ENCODE measurements around the gene POLR2E. TPM values are rescaled to one million over a fixed set of nuclear protein-coding genes. Genes with fewer than 3 reads are reported as not detected.
"Not testable (repeated sequence)": the region's sequence is repeated elsewhere in the genome, so short reads cannot be mapped to it uniquely, and the experiment has no call there.

The POLR2E gene
- 143 TPM for total RNA-seq

DNA sequence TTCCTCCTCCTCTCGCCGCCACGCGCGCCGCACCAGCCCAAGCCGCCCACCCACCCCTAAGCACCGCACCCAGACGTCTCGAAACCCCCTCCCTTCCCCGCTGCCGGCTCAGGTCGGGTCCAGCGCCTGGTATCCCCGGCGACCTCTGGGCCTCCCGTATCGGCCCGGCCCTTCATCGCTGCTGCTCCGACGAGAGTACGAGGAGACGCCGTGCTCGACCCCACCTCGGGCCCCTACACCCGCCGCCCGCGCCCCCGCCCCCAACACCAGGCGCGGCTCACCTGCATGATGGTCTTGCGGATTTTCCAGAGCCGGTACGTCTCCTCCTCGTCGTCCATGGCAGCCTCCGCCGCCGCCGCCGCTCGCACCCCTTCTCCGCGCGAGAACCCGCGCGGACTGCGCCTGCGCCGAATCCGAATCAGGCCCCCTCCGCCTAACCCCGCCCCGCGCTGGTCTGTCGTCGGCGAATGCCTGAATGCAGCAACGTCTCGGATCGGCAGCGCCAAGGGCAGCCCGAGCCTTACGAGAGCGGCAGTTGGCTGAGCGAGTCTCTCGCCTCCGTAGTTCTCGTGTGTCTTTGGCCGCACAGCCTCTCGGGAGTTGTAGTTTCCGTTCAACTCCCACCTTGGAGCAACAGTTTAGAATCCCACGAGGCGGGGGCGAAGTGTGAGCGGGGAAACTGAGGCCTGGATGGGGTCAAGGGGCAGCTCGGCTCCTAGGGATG, at the start of gene POLR2E:
Gene POLR2E (minus strand): TSS at position 398 of the 724 bp plus-strand sequence. CDS start 60 bp downstream, at position 338.
- ATAC-seq (peak; percentile 73), DNase-seq (ENCODE audit: low spot score) (peak; percentile 98)

DNA sequence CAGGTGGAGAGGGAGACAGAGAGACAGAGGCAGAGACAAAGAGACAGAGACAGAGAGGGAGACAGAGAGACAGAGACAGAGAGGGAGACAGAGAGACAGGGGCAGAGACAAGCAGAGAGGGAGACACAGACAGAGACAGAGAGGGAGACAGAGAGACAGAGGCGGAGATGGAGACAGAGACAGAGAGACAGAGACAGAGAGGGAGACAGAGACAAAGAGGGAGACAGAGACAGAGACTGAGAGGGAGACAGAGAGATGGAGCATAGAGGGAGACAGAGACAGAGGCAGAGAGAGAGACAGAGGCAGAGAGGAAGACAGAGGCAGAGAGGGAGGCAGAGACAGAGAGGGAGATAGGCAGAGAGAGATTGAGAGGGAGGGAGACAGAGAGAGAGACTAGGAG, 49.6 kb upstream of the POLR2E start:
- no peak for DNase-seq (ENCODE audit: low spot score)
- ATAC-seq, result no peak

DNA sequence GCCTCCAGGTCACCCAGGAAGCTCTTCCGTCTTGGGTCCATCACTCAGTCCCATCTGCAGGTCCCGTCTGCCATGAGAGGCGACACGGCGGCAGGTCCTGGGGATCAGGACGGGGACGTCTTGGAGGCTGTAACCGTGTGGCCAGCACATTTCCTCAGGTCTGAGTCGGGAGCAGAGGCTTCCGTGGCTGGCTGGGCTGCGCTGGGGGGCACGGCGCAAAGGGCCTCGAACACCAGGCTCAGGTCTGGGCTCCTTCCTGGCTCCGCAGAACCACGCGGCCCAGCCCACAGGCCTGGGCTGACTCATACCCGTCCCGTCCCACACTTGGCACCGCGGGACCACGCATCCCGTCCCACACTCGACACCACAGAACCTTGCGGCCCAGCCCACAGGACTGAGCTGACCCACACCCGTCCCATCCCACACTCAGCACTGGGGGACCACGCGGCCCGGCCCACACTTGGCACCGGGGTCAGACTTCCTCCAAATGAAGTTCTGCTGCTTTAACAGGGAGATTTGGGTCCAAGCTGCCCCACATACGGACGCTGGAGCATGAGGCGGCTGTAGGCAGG, 48.7 kb upstream of the POLR2E start:
- ATAC-seq (no peak), DNase-seq (ENCODE audit: low spot score) (no peak)

DNA sequence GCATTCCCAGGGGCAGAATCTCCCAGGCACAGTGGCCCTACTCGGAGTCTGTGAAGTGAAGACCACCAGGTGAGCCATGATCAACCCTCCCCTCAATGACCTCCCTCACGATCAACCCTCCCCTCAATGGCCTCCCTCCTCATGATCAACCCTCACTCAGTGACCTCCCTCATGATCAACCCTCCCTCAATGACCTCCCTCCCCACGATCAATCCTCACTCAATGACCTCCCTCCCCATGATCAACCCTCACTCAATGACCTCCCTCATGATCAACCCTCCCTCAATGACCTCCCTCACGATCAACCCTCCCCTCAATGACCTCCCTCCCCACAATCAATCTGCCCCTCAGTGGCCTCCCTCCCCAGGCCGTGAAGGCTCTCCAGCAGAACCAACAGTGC, 46.8 kb upstream of the POLR2E start:
- peak; percentile 39 for ATAC-seq
- no peak for DNase-seq (ENCODE audit: low spot score)

DNA sequence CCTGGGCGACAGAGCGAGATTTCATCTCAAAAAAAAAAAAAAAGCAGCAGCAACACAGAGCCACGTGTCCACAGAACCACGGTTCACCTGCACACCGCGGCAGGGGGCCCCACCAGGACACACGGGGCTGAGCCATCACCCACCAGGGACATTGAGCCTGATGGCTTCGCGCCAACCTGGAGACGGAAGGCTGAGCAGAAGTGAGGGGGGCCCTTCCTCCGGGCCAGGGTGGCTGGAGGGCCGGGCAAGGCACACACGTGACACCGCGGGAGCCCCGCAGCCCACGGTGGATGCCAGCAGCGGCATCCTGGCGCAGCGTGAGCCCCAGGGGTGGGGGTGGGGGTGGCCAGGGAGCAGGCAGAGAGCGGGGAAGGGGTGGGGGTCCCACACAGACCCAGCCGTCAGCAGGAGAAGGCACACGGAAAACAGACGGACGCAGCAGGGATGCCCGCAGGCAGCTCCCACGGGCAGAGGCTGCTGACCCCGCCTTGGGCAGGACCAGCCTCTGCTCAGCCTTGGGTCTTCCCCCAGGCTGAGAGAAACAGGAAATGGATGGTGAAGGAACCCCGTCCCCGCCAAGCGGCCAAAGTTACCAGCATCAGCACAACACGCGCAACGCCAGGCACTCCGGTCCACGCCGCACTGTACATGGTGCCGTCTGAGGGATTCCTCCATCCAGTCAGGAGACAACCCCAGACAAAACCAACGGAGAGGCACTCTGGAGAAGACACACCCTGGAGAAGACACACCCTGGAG, 45.3 kb upstream of the POLR2E start:
- ATAC-seq (no peak), DNase-seq (ENCODE audit: low spot score) (no peak)

DNA sequence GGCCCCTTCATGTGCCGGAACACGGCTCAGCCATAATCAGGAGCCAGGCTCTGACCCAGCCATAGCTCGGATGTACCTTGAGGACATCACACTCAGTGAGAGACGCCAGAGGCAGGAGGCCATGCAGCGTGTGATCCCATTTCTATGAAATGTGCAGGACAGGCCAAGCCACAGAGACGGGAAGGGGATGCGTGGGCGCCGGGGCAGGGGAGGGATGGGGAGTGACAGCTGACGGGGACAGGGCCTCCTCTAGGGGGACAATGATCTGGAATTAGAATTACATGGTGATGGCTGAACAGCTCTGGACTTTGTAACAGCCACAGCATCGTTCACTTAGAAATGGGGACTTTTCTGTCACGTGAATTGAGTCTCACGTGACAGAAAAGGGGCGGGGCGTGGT, 44.0 kb upstream of the POLR2E start:
- ATAC-seq (no peak), DNase-seq (ENCODE audit: low spot score) (no peak)

DNA sequence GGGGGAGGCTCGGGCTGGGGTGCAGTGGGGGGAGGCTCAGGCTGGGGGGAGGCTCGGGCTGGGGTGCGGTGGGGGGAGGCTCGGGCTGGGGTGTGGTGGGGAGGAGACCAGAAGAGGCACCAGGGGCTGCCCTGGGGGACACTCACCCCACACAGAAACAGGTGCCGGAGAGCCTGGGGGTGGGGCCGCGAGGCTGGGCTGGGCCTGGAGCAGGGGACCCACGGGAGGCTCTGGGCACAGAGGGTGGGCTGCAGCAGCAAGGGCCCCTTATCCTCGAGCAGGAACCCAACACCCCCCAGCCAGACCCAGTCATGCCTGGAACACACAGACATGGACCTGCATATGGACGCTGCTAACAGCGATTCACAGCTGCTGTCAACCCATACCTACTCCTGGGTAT, 42.9 kb upstream of the POLR2E start:
- ATAC-seq (no peak), DNase-seq (ENCODE audit: low spot score) (no peak)

DNA sequence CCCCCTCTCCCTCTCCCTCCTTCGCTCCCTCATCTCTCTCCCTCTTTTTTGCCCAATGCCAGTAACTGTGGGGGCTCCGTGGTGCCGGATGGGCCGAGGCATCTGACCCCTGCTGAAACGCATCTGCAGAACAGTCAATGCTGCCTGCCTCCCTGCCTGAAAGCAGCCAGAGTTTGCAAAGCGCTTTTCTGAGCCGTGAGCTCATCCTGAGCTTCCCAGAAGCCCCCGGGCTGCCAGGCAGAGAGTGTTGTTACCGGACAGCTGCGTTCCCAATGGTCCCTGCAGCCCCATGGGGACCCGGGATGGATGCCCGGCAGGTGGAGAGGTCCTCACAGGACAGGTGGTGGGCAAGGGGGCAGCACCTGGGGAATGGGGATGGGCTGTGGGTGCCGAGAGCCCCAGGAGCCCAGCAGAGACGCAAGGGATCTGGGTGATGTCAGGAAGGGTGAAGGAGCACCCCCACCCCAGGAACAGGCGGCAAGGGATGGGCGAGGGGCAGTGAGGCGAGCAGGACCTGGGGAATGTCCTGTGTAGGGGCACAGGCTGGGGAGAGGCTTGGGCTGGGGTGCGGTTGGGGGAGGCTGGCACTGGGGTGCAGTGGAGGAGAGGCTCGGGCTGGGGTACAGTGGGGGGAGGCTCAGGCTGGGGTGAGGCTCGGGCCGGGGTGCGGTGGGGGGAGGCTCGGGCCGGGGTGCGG, 41.6 kb upstream of the POLR2E start:
- DNase-seq (ENCODE audit: low spot score) (no peak), ATAC-seq (no peak)

DNA sequence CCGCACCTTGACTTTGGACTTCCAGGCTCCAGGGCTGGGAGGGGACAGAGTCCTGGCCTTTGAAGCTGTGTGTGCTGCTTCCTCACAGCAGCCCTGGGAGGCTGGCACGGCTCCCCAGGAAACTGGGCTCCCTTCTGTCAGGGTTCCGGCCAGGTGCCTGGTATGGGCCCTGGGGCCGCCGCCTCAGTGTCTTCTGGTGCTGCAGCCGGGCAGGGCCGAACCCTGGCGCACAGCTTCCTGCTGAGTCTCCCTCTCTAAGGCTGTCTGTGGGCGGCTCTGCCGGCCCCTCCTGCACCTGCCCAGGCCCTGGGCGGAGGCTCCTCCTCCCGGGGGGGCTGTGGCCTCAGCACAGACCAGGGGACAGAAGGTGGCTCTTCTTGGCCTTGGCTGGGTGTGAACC, 41.0 kb upstream of the POLR2E start:
- ATAC-seq (no peak), DNase-seq (ENCODE audit: low spot score) (no peak)

DNA sequence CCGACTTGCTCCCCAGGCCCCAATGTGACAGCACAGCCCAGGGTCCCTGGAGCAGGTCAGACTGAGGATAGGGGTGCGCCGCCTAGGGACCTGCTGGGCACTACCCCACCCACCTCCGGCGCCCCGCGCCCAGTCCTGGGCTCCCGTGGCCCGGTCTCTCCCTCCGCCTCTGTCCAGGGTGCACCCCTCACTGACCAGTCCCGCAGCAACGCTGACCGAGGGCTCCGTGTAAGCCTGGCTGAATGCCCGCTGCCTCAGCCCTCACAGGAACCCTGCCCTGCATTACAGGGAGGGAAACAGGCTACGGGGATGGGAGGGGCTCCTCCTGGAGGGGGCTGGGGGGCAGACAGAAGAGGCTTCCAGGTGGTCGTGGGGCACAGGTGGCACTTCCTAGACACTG, 40.3 kb upstream of the POLR2E start:
- ATAC-seq, result no peak
- DNase-seq (ENCODE audit: low spot score), result no peak

DNA sequence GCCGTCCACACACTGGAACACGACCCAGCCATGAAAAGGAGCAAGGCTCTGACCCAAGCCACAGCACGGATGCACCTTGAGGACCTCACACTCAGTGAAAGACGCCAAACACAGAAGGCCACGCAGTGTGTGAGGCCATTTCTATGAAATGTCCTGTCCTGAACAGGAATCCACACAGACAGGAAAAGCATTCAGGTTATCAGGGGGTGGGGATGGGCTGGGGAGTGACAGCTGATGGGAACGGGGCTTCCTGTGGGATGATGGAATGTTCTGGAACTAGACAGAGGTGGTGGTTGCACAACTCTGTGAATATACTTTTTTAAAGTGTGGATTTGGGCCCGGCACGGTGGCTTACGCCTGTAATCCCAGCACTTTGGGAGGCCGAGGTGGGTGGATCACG, 39.3 kb upstream of the POLR2E start:
- ATAC-seq (no peak), DNase-seq (ENCODE audit: low spot score) (no peak)

DNA sequence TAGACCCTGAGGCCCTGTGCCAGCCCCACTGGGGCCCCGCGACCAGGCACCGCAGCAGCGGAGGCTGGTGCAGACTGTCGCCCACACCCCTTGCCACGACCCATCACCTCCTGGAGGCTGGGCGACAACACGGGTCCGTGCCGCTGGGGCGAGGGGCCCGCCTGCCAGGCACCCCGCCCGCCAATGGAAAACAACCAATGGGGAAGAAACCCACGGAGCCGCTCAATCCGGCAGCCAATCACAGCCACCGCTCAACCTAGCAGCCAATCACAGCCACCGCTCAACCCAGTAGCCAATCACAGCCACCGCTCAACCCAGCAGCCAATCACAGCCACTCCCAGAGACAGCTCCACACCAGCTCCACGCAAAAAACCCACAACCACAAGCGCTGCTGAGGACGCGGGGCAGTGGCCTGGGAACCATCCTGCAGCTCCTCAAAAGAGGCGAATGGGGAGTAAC, 38.3 kb upstream of the POLR2E start:
- DNase-seq (ENCODE audit: low spot score), result no peak
- no peak for ATAC-seq

DNA sequence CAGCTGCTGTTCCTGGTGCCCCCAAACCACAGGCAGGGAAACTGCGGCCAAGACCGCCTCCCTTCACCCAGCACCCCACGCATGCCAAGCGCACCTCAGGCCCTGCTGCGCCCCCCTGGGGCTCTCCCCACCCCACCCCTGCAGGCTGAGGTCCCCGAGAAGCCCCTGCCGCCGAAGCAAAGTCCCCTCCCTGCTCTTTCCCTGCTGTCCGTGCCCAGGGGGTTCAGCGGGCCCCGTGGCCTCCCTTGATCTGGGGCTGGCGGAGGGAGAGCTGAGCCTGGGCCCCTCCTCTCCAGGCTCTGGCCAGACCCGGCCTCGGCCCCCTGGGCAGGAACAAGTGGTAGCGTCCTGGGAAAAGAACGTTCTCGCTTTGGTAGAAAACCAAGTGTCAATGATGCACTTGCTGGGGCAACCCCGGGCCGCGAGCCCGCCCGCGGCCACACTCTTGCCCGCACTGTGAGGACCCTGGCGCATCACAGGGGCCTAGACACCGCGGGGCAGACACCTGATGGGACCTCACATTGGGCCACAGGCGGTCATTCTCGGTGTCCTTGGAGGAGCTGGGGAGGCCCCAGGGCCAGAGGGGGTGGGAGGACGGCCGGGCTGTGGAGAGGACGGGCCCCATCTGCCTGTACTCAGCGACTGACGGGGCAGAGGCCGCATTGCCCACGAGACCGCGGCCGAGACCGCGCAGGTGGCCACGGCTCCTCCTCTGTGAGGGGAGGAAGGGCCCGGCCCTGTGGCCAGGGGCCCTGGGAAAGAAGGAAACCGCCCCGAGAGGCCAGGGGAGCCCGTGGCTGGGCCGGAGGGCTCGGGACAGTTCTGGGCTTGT, 37.6 kb upstream of the POLR2E start:
- DNase-seq (ENCODE audit: low spot score) (no peak), ATAC-seq (peak; percentile 2)

DNA sequence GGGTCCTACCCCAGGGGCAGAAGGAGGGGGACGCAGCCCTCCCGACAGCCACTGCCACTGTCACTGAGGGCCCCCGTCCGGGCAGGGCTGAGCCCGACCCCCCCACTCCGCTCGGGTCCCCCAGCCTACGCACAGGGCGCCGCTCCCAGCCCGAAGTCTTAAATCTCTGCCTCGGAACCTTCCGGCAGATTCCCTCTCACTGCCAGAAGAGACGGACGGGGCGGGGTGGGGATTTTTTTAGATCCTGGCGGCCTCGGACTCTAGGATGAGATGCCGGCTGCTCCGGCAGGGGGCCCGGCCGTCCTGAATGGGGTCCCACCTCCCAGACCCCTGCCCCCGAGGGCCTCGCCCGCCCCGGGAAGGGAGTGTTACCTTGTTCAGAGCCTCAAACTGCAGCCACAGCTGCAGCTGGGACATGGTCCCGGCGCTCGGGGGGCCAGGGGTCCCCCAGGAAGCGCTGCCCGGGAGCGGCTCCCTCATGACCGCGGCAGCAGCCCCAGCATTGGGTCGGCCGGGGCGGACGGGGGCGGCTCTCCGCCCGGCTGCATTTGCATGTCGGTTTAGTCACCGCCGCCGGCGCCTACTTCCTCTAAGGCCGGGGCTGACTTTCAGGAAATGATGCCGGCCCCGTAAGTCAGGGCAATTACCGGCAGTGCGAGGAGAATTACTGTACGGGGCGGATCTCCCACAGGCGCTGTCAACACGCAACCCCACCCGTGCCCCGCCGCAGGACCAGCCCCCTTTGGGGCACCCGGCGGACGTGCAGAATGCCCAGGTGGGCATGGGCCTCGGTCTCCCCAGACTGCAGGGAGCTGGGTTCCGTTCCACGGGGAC, 36.8 kb upstream of the POLR2E start:
- DNase-seq (ENCODE audit: low spot score) (no peak), ATAC-seq (peak; percentile 53)

DNA sequence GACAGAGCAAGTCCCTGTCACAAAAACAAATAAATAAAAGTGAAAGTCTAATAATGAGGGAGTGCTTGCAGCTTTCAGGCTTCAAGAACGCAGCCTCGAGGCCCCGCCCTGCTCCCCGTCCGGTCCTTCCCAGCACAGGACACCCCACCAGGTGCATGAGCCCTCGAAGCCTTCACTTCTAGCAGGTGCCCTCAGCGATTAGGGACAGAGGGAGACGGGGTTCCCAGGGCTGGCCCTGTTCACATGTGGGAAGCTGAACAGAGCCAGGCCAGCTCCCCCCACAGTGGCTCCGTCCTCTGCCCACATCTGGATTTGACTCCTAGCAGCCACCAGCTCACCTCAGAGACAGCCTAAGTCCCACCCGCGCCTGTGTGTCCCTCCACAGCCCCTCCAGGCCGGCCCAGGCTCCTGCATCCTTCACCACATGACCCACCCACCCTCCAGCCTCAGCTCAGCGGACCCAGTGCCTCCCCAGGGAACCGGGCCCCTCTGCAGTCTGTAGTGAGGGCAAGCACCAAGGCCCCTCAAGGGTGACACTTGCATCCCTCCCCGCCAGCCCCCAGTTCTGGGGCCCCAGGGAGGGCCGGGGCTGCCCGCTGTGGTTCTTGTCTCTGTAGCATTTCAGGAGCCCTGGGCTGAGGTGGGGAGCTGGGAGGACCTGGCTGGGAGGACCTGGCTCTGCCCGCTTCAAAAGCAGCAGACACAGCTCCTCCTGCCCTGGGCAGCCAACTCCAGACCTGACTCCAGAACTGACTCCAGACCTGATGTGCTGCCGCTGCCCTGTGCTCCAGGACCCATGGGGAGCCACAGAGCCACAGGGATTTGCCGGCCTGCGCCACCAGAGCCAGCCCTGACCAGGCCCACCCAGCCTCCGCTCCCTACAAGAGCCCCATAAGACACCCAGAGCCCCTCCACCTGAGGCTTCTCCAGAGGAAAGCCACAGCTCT, 35.9 kb upstream of the POLR2E start:
- no peak for DNase-seq (ENCODE audit: low spot score)
- ATAC-seq, result no peak

DNA sequence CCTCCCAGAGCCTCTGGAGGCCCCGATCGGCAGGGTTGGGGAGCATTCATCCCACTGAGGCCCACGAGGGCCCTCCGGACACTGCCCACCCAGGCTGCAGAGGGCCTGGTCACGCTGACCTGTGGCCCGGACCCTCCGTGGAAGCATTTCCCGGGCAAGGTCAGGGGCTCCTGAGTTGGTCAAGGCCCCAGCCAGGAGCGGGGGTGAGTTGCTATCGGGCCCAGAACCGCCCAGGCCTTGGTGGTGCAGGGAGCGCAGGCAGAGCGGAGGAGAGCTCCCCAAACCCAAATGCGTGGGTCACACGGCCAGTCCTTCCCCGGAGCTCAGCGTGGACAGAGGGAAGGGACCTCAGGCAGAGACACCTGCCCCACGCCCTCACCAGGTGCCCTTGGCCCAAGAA, 34.4 kb upstream of the POLR2E start:
- DNase-seq (ENCODE audit: low spot score) (no peak), ATAC-seq (no peak)

DNA sequence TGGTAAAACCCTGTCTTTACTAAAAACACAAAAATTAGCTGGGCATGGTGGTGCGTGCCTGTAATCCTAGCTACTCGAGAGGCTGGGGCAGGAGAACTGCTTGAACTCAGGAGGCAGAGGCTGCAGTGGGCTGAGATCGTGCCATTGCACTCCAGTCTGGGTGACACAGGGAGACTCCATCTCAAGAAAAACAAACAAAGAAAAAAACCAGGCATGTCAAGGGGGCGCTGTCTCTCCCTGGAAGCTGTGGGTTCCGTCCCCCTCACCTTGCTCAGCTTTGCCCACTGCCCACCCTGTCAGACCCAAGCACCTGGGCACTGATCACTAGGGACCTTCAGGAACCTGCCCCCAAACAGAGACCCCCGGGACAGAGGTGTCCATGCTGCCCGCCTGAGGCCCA, 33.9 kb upstream of the POLR2E start:
- ATAC-seq; DNase-seq (ENCODE audit: low spot score): not testable (repeated sequence)

DNA sequence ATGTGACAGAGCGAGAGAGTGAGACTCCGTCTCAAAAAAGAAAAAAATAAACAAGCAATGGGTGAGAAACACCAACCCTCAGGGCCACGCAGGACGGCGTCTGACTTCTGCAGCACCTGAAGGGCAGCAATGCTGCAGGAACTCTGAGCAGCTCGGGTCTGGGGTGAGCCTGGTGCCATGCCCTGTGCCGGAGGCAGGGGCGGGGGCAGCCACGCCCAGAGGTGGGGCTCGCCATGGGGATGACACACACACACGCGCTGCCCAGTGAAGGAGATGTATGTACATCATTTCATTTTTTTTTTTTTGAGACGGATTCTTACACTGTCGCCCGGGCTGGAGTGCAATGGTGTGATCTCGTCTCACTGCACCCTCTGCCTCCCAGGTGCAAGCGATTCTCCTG, 32.9 kb upstream of the POLR2E start:
- DNase-seq (ENCODE audit: low spot score), result no peak
- no peak for ATAC-seq

All from left lobe of liver (tissue), 2 donors.